Activated B cell treated with CpG ODN at 0.5 μM for 24 hours (primary cell): ENCODE data around the gene VTI1A. TPM values are rescaled to one million over a fixed set of nuclear protein-coding genes. Genes with fewer than 3 reads are reported as not detected.
"Not testable (repeated sequence)": the region's sequence is repeated elsewhere in the genome, so short reads cannot be mapped to it uniquely, and the experiment has no call there.

ENCODE experiments used
- ATAC-seq: fragments of 200-7000 bp; cut with Tn5 transposase; one replicate; pipeline ENCODE4 v1.10.0; 2021; ENCODE audit warnings: low read depth, mild to moderate bottlenecking, moderate library complexity
- CTCF ChIA-PET: fragments of 350-600 bp; sonication (Branson Sonifier 250); formaldehyde crosslinking; loops from one replicate; lab custom pipeline; 2021; ENCODE audit warnings: antibody characterized with exemption; lab: Charles Lee
- POLR2A ChIA-PET: fragments of 350-600 bp; sonication (Branson Sonifier 250); formaldehyde crosslinking; loops from one replicate; lab custom pipeline; 2021; ENCODE audit warnings: antibody characterized with exemption; lab: Charles Lee
- DNase-seq: peaks from one replicate; pipeline ENCODE4 v3.0.0; 2022
- H3K27ac Mint-ChIP-seq: one replicate; pipeline ENCODE4 v1.8.0; 2020; ENCODE audit warnings: mixed read lengths
- H3K27me3 Mint-ChIP-seq: one replicate; pipeline ENCODE4 v1.8.0; 2021; ENCODE audit warnings: mixed read lengths
- H3K36me3 Mint-ChIP-seq: one replicate; pipeline ENCODE4 v1.8.0; 2021; ENCODE audit warnings: low read depth, mixed read lengths
- H3K4me1 Mint-ChIP-seq: one replicate; pipeline ENCODE4 v1.8.0; 2021; ENCODE audit warnings: mixed read lengths
- H3K4me3 Mint-ChIP-seq: one replicate; pipeline ENCODE4 v1.8.0; 2020; ENCODE audit warnings: mild to moderate bottlenecking, mixed read lengths
- H3K9me3 Mint-ChIP-seq: one replicate; pipeline ENCODE4 v1.8.0; 2020; ENCODE audit warnings: mixed read lengths
- CTCF ChIP-seq: fragments of 200-600 bp; IDR thresholded peaks from one replicate; pipeline ENCODE4 v1.8.0; 2022; ENCODE audit warnings: antibody characterized with exemption, mild to moderate bottlenecking
- intact Hi-C: fragments of 100-400 bp; cut with micrococcal nuclease; formaldehyde crosslinking; loops from one replicate; pipeline ENCODE4 v1.15.1; 2024
- total RNA-seq: library from RNA; stranded (reverse); gene quantifications from 2 replicates; pipeline ENCODE4 v1.2.3, GENCODE V29; 2022

Gene VTI1A
- total RNA-seq, 1 donor from 2014 or later: 74.0 TPM

- Mint-ChIP-seq H3K4me1 (peaks cover 10% of the 10 kb centered on the region), H3K36me3 (peaks cover 49% of the 10 kb centered on the region), H3K27me3 (no peaks in the 10 kb centered on the region), H3K4me3 (no peak overlapping the region), H3K27ac (no peak overlapping the region), H3K9me3 (no peaks in the 10 kb centered on the region)
- ChIA-PET CTCF (interaction anchor here (4.0 kb wide), 1 partner anchor 11 kb away, joined by 18 read pairs; no protein-coding TSS in a partner anchor), POLR2A (interaction anchor here (1.3 kb wide), 1 partner anchor 14 kb away, joined by 3 read pairs; the partner anchor contains the start of gene VTI1A)
- no peak for ATAC-seq
- intact Hi-C loops: no loop called here
- DNase-seq: no peak
- TF ChIP-seq CTCF: no peak
Observed at GRCh38 chr10:112461029-112461887, 14.2 kb downstream of the VTI1A start.

GRCh38 chr10:112464074-112464473, 17.1 kb downstream of the VTI1A start:
- H3K27me3 Mint-ChIP-seq, H3K4me3 Mint-ChIP-seq, H3K27ac Mint-ChIP-seq, DNase-seq, H3K9me3 Mint-ChIP-seq, intact Hi-C loops, H3K4me1 Mint-ChIP-seq, ATAC-seq: not testable (repeated sequence)
- peaks cover 61% of the 10 kb centered on the region for H3K36me3 Mint-ChIP-seq
- ChIA-PET POLR2A (interaction anchor here (0.6 to 1.0 kb wide), 2 partner anchors 17 to 66 kb away, joined by 3 read pairs; partner anchors contain the start of gene VTI1A), CTCF (interaction anchor here (1.6 kb wide), 1 partner anchor 11 kb away, joined by 5 read pairs; no protein-coding TSS in a partner anchor)

DNA sequence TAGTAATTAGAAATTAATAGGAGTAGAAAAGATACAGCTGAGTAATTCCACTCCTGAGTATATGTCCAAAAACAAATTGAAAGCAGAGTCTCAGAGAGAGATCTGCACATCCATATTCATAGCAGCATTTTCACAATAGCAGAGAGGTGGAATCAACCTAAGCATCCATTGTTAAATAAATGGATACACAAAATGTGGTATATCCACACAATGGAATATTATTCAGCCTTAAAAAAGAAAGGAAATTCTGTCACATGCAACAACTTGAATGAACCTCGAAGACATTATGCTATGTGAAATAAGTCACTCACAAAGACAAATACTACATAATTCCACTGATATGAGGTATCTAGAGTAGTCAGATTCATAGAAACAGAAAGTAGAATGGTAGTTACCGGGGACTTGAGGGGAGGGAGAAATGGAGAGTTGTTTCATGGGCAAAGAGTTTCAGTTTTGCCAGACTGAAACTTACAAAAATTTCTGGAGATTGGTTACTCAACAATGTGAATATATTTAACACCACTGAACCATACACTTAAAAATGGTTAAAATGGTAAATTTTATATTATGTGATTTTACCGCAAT, 18.4 kb downstream of the VTI1A start:
- peaks cover 10% of the 10 kb centered on the region for H3K4me1 Mint-ChIP-seq
- intact Hi-C loops: no loop called here

GRCh38 chr10:112466802-112467201, 19.8 kb downstream of the VTI1A start:
- Mint-ChIP-seq H3K27ac (no peak overlapping the region), H3K4me1 (peaks cover 11% of the 10 kb centered on the region), H3K9me3 (no peaks in the 10 kb centered on the region), H3K4me3 (no peak overlapping the region), H3K36me3 (peaks cover 48% of the 10 kb centered on the region), H3K27me3 (no peaks in the 10 kb centered on the region)
- TF ChIP-seq CTCF: no peak
- intact Hi-C loops: no loop called here
- POLR2A ChIA-PET: no interaction called here
- no peak for ATAC-seq
- DNase-seq: no peak
- CTCF ChIA-PET: no interaction called here

More for the DNA sequence above, 18.4 kb downstream of the VTI1A start:
- DNase-seq (no peak), ATAC-seq (no peak)
- H3K36me3 Mint-ChIP-seq: peaks cover 59% of the 10 kb centered on the region
- H3K4me3 Mint-ChIP-seq: no peak overlapping the region
- TF ChIP-seq CTCF: no peak
- no peaks in the 10 kb centered on the region for H3K27me3 Mint-ChIP-seq
- CTCF ChIA-PET: interaction anchor here (1.6 kb wide), 1 partner anchor 10 kb away, joined by 5 read pairs; no protein-coding TSS in a partner anchor
- no peak overlapping the region for H3K27ac Mint-ChIP-seq
- H3K9me3 Mint-ChIP-seq: no peaks in the 10 kb centered on the region
- POLR2A ChIA-PET: interaction anchor here (1.0 kb wide), 1 partner anchor 18 kb away, joined by 3 read pairs; the partner anchor contains the start of gene VTI1A

GRCh38 chr10:112467541-112468075, 20.6 kb downstream of the VTI1A start:
- peaks cover 14% of the 10 kb centered on the region for H3K4me1 Mint-ChIP-seq

More at GRCh38 chr10:112467541-112468075, 20.6 kb downstream of the VTI1A start:
- ATAC-seq: no peak
- Mint-ChIP-seq H3K9me3 (no peaks in the 10 kb centered on the region), H3K27ac (no peak overlapping the region), H3K36me3 (peaks cover 44% of the 10 kb centered on the region), H3K27me3 (no peaks in the 10 kb centered on the region), H3K4me3 (no peak overlapping the region)
- DNase-seq: no peak
- CTCF ChIA-PET: no interaction called here
- POLR2A ChIA-PET: no interaction called here
- intact Hi-C loops: no loop called here
- TF ChIP-seq CTCF: no peak
